OCI-M2 (cell line): ENCODE data around the gene GNAI2.
A peak's percentile ranks its signal among the peaks of the same experiment; 100 is the strongest.
"Not testable (repeated sequence)": the region's sequence is repeated elsewhere in the genome, so short reads cannot be mapped to it uniquely, and the experiment has no call there.

Source experiments
- DNase-seq: peaks from one replicate; lab custom pipeline; 2025; ENCODE audit not compliant: unreplicated experiment; lab: John Stamatoyannopoulos, UW

Gene GNAI2

GRCh38 chr3:50263478-50264382, 27.7 kb downstream of the GNAI2 start:
- no peak for DNase-seq

- DNase-seq, result no peak
Measured at GRCh38 chr3:50264383-50264963, 28.5 kb downstream of the GNAI2 start.

GRCh38 chr3:50264964-50265485, 29.0 kb downstream of the GNAI2 start:
- DNase-seq, result no peak

DNA sequence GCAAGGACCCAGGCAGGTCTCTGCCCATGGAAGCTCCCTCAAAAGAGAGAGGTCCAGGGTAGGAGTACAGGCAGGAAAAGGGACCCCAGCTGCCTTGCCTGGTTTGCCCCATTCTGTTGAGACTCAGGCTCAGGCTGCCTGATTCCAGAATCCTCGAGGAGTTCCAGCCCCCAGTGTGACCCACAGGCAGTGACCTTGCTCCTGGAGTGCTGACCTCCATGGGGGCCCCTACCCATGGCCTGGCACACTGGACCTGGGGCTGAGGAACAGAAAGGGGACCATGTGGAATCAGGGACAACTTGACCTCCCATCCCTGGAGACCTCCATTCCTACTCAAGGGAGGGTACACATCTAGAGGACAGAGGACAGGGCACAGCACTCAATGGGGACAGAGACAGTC, 29.6 kb downstream of the GNAI2 start:
- no peak for DNase-seq

DNA sequence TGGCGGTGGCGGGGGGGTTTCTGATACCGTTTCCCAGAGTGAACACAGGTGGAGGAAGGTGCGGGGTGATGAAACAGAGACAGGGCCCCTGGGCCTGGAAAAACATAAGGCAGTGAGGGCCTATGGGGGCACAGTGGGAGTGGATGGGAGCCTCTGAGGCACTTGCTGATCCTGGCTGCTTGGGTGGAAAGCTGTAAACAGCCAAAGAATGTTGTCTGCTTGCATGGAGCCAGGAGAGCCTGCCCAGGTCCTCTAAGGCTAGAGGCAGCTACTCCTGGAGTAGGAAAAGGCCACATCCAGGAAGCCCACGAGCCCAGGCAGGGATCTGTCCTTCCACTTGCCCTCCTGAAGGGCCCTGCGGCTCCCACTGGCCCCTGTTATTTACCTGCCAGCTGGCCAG, 30.0 kb downstream of the GNAI2 start:
- DNase-seq, result no peak

GRCh38 chr3:50266836-50267235, 30.8 kb downstream of the GNAI2 start:
- no peak for DNase-seq

- DNase-seq, result no peak
Measured at GRCh38 chr3:50267280-50267913, 31.4 kb downstream of the GNAI2 start.

DNA sequence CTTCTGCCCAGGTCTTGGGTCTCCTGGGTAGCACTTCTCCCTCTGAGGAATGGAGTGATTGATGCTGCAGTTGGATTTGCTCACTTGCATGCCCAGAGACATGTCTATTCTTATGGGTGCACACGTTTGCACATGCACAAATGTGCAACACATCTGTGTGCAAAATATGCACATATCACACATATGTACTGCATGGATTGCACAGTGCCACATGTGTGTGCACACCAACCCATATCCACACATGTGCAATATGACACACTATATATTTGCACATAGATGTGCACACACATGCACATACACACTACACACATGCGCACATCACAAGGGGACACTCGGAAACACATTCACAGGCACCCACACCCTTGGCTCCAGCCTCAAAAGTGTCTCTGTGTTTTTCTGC, 32.3 kb downstream of the GNAI2 start:
- DNase-seq, result no peak

- no peak for DNase-seq
Measured at GRCh38 chr3:50268703-50269451, 32.9 kb downstream of the GNAI2 start, which contains the start of gene SEMA3B. Gene SEMA3B, plus strand, starts transcription at chr3:50269147. Its CDS starts 94 bp downstream, at chr3:50269241.

GRCh38 chr3:50269460-50269859, 33.5 kb downstream of the GNAI2 start:
- DNase-seq, result no peak

- DNase-seq, result no peak
Measured at GRCh38 chr3:50269977-50270413, 34.0 kb downstream of the GNAI2 start.

DNA sequence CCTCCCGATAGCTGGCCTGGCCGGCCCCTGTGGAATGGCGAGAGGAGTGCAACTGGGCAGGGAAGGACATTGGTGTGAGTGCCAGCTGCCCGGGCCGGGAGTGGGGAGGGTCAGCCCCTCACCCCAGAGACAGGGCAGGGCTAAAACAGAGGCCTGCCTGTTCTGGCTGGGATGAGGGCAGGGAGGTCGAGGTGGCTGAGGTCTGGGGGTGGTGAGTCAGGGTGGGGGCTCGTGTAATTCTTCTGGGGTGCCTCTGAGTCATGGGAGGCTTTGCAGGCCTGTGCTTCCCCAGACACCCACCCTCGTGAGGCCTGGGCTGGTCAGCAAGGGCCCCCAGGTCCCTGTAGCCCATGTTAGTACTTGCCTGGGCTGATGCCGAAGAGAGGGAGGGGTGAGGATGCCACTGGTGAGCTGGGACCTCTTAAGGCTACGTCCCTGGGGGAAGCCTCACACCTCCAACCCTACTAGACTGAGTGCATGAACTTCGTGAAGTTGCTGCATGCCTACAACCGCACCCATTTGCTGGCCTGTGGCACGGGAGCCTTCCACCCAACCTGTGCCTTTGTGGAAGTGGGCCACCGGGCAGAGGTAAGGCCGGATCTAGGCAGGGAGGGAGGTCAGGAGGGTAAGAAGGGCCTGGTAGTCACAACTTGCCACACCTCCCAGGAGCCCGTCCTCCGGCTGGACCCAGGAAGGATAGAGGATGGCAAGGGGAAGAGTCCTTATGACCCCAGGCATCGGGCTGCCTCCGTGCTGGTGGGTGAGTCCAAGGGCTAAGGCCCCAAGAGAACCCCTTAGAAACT, 34.6 kb downstream of the GNAI2 start:
- DNase-seq, result no peak

DNA sequence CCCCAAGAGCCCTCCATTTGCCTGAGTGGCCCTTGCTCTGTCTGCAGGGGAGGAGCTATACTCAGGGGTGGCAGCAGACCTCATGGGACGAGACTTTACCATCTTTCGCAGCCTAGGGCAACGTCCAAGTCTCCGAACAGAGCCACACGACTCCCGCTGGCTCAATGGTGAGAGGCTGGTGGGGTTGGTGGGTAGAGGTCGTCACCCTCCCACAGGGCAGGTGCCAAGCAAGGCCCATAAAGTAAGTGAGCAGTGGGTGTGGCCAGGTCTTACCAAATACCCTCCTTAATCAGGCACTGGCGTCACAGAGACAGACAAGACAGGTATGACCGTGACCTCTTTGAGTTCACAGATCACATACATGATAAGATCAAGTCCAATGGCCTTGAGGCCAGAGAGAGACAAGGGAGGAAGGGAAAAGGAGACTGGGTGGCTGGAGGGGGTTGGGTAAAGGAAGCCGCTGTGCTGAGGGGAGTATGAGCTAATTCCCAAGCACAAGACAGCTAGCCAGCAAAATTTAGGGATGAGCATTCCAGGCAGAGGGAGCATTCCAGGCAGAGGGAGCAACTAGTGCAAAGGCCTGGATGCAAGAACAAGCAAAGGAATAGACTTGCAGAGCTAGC, 35.4 kb downstream of the GNAI2 start:
- no peak for DNase-seq

DNA sequence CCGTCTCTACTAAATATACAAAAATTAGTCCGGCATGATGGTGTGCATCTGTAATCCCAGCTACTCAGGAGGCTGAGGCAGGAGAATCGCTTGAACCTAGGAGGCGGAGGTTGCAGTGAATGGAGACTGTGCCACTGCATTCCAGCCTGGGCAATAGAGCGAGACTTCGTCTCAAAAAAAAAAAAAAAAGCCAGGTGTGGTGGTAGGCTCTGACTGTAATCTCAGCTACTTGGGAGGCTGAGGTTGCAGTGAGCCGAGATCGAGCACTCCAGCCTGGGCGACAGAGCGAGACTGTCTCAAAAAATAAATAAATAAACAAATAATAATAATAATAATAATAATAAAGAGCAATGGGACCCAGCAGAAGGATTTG, 36.5 kb downstream of the GNAI2 start:
- DNase-seq, result not testable (repeated sequence)

DNA sequence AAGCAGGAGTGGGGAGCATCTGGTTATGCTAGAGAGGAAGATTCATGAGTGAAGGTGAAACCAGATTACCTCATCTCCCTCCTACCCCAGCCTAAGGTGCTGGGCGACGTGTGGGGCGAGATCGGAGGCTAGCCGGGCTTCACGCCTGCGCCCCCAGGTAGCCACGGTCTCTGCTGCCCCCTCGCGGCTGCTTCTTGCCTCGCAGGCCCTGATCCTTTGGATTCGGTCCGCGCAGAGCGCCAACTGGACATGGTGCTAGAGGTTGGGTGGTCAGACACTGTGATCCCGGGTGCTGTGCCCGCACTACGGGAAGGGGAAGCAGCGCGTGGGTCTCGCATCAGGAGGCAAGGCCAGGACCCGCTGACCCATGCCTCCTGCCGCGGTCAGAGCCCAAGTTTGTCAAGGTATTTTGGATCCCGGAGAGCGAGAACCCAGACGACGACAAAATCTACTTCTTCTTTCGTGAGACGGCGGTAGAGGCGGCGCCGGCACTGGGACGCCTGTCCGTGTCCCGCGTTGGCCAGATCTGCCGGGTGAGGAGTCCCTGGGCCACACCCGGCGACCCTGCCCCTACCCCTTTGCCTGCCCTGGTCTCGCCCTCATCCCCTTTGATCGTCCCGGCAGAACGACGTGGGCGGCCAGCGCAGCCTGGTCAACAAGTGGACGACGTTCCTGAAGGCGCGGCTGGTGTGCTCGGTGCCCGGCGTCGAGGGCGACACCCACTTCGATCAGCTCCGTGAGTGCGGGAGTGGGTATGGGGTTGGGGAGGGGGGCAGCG, 37.1 kb downstream of the GNAI2 start:
- DNase-seq, result peak; percentile 47

DNA sequence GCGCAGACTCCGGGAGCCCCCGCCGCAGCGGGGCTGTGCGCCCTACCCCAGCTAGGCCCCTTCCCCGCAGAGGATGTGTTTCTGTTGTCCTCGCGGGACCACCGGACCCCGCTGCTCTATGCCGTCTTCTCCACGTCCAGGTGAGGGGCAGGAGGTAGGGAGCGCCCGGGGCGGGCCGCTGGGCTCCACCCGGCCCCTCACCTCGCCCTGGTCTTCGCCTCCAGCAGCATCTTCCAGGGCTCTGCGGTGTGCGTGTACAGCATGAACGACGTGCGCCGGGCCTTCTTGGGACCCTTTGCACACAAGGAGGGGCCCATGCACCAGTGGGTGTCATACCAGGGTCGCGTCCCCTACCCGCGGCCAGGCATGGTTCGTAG, 37.7 kb downstream of the GNAI2 start:
- no peak for DNase-seq

GRCh38 chr3:50274371-50275104, 38.5 kb downstream of the GNAI2 start:
- DNase-seq, result no peak
